OCI-LY1 (cell line): ENCODE results near the gene PC.
A peak's percentile ranks its signal among the peaks of the same experiment; 100 is the strongest.

Experiments used
- H2AFZ ChIP-seq: fragments of 200-600 bp; sonication (generic), shearing (Covaris generic); 2 replicates; pipeline ENCODE4 v1.6.0; 2014; ENCODE audit warnings: antibody characterized with exemption, mild to moderate bottlenecking, low read length
- H3F3A ChIP-seq: fragments of 200-600 bp; sonication (generic), shearing (Covaris generic); 2 replicates; pipeline ENCODE4 v1.6.0; 2014; ENCODE audit warnings: mild to moderate bottlenecking, antibody characterized with exemption, low read length, moderate library complexity; ENCODE audit not compliant: insufficient read depth
- H3K27ac ChIP-seq: fragments of 200-600 bp; sonication (generic); 2 replicates; pipeline ENCODE4 v1.5.1; 2014; ENCODE audit warnings: low read length, mixed run types, mild to moderate bottlenecking, low read depth; ENCODE audit not compliant: poor library complexity, severe bottlenecking
- H3K27me3 ChIP-seq: fragments of 200-600 bp; sonication (generic); 2 replicates; pipeline ENCODE4 v1.6.0; 2014; ENCODE audit warnings: antibody characterized with exemption, mild to moderate bottlenecking, low read length, moderate library complexity; ENCODE audit not compliant: insufficient read depth
- H3K36me3 ChIP-seq: fragments of 200-600 bp; sonication (generic); 2 replicates; pipeline ENCODE4 v1.6.1; 2014; ENCODE audit warnings: mild to moderate bottlenecking, antibody characterized with exemption, low read length, moderate library complexity, mixed read lengths; ENCODE audit not compliant: insufficient read depth
- H3K4me1 ChIP-seq: fragments of 200-600 bp; sonication (generic); 2 replicates; pipeline ENCODE4 v1.5.1; 2014; ENCODE audit warnings: mild to moderate bottlenecking, low read length, moderate library complexity; ENCODE audit not compliant: insufficient read depth, severe bottlenecking
- H3K4me2 ChIP-seq: fragments of 200-600 bp; sonication (generic), shearing (Covaris generic); 2 replicates; pipeline ENCODE4 v1.6.1; 2014; ENCODE audit warnings: low read length
- H3K4me3 ChIP-seq: fragments of 200-600 bp; sonication (generic); 2 replicates; pipeline ENCODE4 v1.5.1; 2014; ENCODE audit warnings: low read length, low read depth, mild to moderate bottlenecking, mixed read lengths; ENCODE audit not compliant: poor library complexity, severe bottlenecking
- H3K79me2 ChIP-seq: fragments of 200-600 bp; shearing (Covaris generic); 2 replicates; pipeline ENCODE4 v1.6.1; 2016; ENCODE audit warnings: mixed run types, low read length, mixed read lengths; ENCODE audit not compliant: insufficient read depth
- H3K9ac ChIP-seq: fragments of 200-600 bp; sonication (generic), shearing (Covaris generic); 2 replicates; pipeline ENCODE4 v1.6.1; 2014; ENCODE audit warnings: mild to moderate bottlenecking, low read length, mixed read lengths
- H3K9me2 ChIP-seq: fragments of 200-600 bp; sonication (generic), shearing (Covaris generic); 2 replicates; pipeline ENCODE4 v1.6.1; 2014; ENCODE audit warnings: low read depth, mild to moderate bottlenecking, low read length, mixed read lengths
- H3K9me3 ChIP-seq: fragments of 200-600 bp; shearing (Covaris generic); 2 replicates; pipeline ENCODE4 v1.6.1; 2014; ENCODE audit warnings: low read length, mixed read lengths
- H4K20me1 ChIP-seq: fragments of 200-600 bp; sonication (generic), shearing (Covaris generic); 2 replicates; pipeline ENCODE4 v1.6.0; 2016; ENCODE audit warnings: mild to moderate bottlenecking, low read length; ENCODE audit not compliant: insufficient read depth
- EZH2 ChIP-seq: fragments of 200-600 bp; sonication (generic), shearing (Covaris generic); IDR thresholded peaks from 2 replicates; pipeline ENCODE4 v1.8.0; 2017; ENCODE audit warnings: borderline replicate concordance, mixed run types, mild to moderate bottlenecking, antibody characterized with exemption, low read length, moderate library complexity, mixed read lengths
- TF ChIP-seq, protein P1 (sequence below): fragments of 200-600 bp; sonication (generic), shearing (Covaris generic); IDR thresholded peaks from 2 replicates; pipeline ENCODE4 v1.5.1; 2017; ENCODE audit warnings: mild to moderate bottlenecking, antibody characterized with exemption, low read length, moderate library complexity, mixed read lengths

PC gene, protein sequence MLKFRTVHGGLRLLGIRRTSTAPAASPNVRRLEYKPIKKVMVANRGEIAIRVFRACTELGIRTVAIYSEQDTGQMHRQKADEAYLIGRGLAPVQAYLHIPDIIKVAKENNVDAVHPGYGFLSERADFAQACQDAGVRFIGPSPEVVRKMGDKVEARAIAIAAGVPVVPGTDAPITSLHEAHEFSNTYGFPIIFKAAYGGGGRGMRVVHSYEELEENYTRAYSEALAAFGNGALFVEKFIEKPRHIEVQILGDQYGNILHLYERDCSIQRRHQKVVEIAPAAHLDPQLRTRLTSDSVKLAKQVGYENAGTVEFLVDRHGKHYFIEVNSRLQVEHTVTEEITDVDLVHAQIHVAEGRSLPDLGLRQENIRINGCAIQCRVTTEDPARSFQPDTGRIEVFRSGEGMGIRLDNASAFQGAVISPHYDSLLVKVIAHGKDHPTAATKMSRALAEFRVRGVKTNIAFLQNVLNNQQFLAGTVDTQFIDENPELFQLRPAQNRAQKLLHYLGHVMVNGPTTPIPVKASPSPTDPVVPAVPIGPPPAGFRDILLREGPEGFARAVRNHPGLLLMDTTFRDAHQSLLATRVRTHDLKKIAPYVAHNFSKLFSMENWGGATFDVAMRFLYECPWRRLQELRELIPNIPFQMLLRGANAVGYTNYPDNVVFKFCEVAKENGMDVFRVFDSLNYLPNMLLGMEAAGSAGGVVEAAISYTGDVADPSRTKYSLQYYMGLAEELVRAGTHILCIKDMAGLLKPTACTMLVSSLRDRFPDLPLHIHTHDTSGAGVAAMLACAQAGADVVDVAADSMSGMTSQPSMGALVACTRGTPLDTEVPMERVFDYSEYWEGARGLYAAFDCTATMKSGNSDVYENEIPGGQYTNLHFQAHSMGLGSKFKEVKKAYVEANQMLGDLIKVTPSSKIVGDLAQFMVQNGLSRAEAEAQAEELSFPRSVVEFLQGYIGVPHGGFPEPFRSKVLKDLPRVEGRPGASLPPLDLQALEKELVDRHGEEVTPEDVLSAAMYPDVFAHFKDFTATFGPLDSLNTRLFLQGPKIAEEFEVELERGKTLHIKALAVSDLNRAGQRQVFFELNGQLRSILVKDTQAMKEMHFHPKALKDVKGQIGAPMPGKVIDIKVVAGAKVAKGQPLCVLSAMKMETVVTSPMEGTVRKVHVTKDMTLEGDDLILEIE

DNA sequence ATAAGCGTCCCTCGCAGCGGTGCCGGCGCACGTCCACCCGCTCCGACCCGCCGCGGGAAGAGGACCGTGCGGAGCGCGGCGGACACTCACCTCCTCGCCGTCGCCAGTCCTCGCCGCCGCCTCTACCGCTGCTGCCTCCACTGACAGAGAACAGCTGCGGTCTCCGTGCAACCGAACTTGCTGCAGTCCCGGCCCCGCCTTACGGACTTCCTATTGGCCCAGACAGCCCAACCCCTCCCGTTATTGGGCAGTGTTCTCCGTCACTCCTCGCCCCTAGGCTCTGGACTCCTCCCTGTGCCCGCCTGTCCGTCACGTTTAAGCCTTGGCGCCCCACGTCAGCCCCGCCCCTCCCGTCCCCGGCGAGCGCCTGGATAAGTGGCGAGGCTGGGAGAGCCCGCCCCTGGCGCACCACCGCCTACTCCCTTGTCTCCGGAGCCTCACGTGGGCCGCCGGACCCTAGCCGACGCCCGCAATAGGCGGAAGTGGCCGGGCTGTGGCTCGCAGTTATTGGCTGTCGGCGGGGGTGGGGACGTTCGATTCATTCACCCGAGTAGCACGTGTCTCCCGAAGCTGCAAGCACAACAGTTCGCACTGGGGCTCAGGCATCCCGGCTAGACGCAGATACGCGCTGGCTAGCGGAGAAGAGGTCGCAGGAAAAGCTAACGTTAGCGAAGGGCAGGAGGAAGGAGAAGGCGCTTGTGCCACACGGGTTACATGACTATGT lies at the start of gene PC:
PC (minus strand) TSS at position 152 of the 724 bp plus-strand sequence. CDS start 86,224 bp downstream, outside the sequence.
- TF ChIP-seq, protein P1, sequence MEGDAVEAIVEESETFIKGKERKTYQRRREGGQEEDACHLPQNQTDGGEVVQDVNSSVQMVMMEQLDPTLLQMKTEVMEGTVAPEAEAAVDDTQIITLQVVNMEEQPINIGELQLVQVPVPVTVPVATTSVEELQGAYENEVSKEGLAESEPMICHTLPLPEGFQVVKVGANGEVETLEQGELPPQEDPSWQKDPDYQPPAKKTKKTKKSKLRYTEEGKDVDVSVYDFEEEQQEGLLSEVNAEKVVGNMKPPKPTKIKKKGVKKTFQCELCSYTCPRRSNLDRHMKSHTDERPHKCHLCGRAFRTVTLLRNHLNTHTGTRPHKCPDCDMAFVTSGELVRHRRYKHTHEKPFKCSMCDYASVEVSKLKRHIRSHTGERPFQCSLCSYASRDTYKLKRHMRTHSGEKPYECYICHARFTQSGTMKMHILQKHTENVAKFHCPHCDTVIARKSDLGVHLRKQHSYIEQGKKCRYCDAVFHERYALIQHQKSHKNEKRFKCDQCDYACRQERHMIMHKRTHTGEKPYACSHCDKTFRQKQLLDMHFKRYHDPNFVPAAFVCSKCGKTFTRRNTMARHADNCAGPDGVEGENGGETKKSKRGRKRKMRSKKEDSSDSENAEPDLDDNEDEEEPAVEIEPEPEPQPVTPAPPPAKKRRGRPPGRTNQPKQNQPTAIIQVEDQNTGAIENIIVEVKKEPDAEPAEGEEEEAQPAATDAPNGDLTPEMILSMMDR = no peak
- no peak for TF ChIP-seq EZH2

GRCh38 chr11:67007126-67007525 lies 48.9 kb upstream of the PC start:
- Histone ChIP-seq H3K27me3 (peaks cover 4% of the 10 kb centered on the region; the same call in 1 of the 2 replicates), H3K9ac (no peak overlapping the region), H3K9me3 (no peaks in the 10 kb centered on the region), H4K20me1 (no peaks in the 10 kb centered on the region), H3K9me2 (no peaks in the 10 kb centered on the region), H3K27ac (no peak overlapping the region), H2AFZ (peak overlapping the region; percentile 66), H3K79me2 (no peaks in the 10 kb centered on the region), H3K4me1 (peaks cover 9% of the 10 kb centered on the region), H3K36me3 (no peaks in the 10 kb centered on the region; the same call in 1 of the 2 replicates), H3K4me3 (no peak overlapping the region), H3K4me2 (no peak overlapping the region), H3F3A (no peaks in the 10 kb centered on the region)
- no peak for TF ChIP-seq EZH2
- TF ChIP-seq, protein P1 = no peak

More for the DNA sequence above, at the start of gene PC:
- H3K79me2 ChIP-seq = no peaks in the 10 kb centered on the region
- no peak within 1 kb of the TSS for H2AFZ ChIP-seq
- H3K4me1 ChIP-seq = no peaks in the 10 kb centered on the region
- no peaks in the 10 kb centered on the region for H4K20me1 ChIP-seq
- no peaks in the 10 kb centered on the region for H3K36me3 ChIP-seq
- H3K4me2 ChIP-seq = no peak within 1 kb of the TSS
- H3F3A ChIP-seq = no peaks in the 10 kb centered on the region
- H3K27ac ChIP-seq = no peak within 1 kb of the TSS
- H3K27me3 ChIP-seq = 0 out of 2 replicates have a peak, but pooled peaks cover 4% of the 10 kb centered on the region
- H3K9me2 ChIP-seq = no peaks in the 10 kb centered on the region
- H3K4me3 ChIP-seq = no peak within 1 kb of the TSS
- H3K9ac ChIP-seq = no peak within 1 kb of the TSS
- H3K9me3 ChIP-seq = no peaks in the 10 kb centered on the region
